ENCODE data around the gene AGBL1.

Gene AGBL1

DNA sequence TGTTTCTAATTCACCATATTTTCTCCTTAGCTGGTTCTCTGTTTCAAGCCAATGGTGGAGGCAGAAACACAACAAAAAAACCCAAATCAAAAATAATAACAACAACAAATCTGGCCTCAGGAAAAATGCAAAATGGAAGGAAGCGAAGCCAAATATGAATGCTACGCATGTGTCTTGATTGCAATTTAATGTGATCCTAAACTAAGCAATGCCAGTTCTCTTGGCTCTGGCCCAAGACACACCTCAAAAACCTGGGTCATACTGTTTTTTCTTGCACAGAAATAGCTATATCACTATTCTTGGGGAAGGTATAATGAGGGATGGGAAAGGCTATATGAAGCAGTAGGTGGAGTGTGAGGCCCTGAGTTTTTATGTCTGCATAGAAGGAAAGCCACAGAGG, 724.7 kb downstream of the AGBL1 start:
- no peak for DNase-seq (ENCODE audit: low read depth in 2 of 2)

DNA sequence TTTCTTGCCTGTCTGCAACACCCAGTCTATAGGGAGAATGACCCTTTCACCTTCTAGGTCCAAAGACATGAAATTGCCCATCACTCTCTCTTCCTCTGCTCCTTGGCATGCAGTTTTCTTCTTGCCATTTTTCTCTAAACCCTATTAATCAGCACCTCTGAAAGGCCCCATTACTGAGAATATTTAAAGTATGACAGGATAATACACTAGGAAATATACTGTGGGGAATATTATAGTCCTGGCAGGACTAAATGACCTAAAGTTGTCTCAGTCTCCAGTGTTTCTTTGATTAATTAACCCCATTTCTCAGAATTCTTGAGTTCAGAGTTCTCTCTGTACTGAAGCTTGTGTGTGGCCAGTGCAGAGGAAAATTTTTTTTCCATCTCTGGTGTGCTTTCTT, 730.7 kb downstream of the AGBL1 start:
- no peak for DNase-seq (ENCODE audit: low read depth in 2 of 2)

GRCh38 chr15:86813892-86814291, 734.2 kb downstream of the AGBL1 start:
- no peak for DNase-seq (ENCODE audit: low read depth in 2 of 2)

DNA sequence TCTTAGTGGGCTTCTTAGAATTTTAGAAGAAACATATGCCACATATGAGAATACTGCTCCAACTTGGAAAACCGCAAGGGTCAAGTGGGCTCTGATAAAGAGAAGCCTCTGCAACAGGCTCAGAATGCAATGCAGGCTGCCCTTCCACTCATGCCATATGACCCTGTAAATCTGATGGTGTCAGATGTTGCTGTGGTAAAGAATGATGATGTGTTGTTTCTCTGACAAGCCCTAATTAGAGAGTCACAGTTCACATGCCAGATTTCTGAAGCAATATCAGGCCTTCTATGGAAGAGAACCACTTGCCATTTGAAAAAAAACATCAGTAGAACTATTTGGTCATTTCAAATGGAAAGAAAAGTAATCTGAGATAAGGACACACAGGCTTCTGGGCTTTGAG, 749.6 kb downstream of the AGBL1 start:
- DNase-seq (ENCODE audit: low read depth in 2 of 2): no peak

DNA sequence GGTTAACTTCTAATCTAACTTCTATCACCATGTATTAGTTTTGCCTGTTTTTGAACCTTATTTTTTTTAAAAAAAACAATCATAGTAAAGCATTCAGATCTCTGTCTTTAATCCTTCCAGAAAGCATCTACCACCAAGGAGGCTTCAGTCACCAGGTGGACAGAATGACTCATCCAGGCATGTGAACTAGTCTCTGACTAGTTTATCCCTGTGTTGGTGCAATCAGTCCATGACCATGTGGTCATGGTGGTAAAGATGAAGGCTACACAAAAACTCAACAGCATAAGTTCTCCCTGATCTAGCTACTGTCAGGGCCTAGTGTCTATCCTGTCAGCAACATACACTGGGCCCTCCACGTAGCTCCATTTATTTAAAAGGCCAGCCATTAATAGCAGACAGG, 750.6 kb downstream of the AGBL1 start:
- DNase-seq (ENCODE audit: low read depth in 2 of 2): no peak

DNA sequence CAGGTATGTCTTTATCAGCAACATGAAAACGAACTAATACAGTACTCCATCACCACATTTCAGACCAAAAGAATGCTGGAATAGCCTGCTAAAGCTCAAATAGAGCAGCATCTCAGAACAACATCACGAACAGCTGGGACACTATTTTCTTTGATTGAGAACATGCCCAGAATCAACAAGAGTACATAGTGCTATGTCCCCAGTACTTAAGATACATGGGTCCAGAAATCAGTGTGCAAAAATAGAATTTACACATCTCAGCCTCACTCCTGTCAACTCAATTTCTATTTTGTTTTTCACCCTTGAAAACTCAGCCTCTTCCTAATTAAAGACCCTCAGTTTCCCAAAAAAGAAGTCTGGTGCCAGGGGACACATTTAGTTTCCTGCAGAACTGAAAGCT, 753.9 kb downstream of the AGBL1 start:
- no peak for DNase-seq (ENCODE audit: low read depth in 2 of 2)

- no peak for DNase-seq (ENCODE audit: low read depth in 2 of 2)
These were observed 754.6 kb downstream of the AGBL1 start for GRCh38 chr15:86834115-86834863.

DNA sequence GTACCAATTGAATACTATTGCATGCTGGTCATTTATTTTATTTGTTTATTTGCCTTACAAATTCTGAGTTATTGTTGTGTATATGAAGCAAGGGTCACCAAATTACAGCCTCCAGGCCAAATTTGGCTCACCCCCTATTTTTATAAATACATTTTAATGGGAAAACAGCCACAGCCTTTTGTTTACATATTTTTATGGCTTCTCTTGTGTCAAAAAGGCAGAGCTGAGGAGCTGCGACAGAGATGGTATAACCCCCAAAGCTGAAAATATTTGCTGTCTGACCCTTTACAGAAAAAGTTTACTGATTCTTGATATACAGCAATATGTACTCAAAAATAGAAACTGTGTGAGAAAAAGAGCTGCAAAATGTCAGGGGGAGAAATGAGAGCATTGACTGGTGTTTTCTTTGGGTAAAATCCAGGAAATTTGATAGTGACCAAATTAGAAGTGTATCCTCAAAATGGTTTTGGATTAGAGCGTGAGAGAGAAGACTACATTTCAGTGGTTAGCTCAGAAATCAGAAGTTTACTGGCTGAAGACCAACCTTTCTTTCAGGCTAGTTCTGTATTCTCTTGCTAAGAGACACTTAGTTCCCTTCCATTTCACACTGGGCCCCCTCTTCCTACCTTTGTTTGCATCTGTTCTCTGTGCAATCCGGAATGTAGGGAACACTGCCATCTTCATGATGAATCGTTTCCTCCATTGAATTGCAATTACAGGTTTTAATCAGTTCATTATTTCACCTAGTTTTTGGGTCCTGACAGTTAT, 757.8 kb downstream of the AGBL1 start:
- no peak for DNase-seq (ENCODE audit: low read depth in 2 of 2)

GRCh38 chr15:86839502-86839901, 759.8 kb downstream of the AGBL1 start:
- DNase-seq (ENCODE audit: low read depth in 2 of 2): no peak

- DNase-seq (ENCODE audit: low read depth in 2 of 2): no peak
These were observed 761.3 kb downstream of the AGBL1 start for GRCh38 chr15:86840996-86841395.

- DNase-seq (ENCODE audit: low read depth in 2 of 2): no peak
These were observed 762.5 kb downstream of the AGBL1 start for GRCh38 chr15:86842199-86842598.

DNA sequence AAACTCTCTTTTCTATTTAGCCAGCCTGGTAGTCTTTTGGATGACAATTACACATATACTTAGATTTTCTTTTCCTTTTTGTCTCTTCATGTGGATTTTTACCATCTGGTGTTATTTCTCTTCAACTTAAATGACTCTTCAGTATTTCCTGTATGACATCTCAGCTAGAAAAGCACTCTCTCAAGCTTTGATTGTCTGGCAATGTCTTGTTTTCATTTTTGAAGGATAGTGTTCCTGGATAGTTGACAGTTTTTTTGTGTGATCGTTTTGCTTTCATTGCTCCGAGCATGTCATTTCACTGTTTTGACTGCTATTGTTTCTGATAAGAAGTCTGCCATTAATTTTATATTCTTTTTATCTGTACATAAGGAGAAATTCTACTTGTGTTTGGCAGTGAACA, 766.4 kb downstream of the AGBL1 start:
- DNase-seq (ENCODE audit: low read depth in 2 of 2): no peak

DNA sequence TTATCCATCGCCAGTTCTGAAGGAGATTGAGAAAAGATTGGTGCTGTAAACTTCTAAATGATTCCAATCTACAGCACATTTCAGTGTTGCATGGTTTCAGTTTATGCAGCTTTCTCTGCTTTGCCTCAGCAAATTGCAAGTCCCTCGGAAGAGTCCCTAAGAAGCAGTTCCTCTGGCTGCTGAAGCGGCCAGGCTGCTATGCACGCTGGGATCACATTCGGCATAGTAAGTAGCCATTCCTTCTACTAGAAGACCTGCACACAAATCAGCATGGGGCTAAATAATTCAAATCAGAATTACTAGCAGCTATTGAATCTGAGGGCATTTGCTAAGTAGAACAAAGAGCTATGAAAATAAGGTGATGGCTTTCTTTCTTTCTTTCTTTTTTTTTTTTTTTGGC, 769.5 kb downstream of the AGBL1 start:
- no peak for DNase-seq (ENCODE audit: low read depth in 2 of 2)

- no peak for DNase-seq (ENCODE audit: low read depth in 2 of 2)
These were observed 770.1 kb downstream of the AGBL1 start for GRCh38 chr15:86849558-86850285.

DNA sequence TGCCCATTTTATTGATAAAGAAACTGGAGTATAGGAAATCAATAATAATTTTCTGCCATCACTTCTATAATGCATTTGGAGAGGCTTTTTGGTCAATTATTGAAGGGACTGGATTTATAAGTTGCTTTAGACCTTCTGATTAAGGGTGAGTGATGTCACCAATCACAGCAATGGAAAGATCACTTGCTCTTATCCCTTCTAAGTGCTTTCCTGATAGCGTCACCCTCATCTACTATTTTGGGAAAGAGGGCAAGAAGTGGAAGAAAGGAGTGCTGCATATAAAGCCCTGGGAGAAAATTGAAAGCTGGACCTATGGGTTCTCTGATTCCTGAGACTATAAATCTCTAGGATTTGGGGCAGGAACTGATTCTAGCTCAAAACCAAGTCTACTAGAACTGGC, 771.3 kb downstream of the AGBL1 start:
- DNase-seq (ENCODE audit: low read depth in 2 of 2): no peak

- DNase-seq (ENCODE audit: low read depth in 2 of 2): no peak
These were observed 773.1 kb downstream of the AGBL1 start for GRCh38 chr15:86852741-86853140.

GRCh38 chr15:86854176-86854575, 774.5 kb downstream of the AGBL1 start:
- no peak for DNase-seq (ENCODE audit: low read depth in 2 of 2)

- DNase-seq (ENCODE audit: low read depth in 2 of 2): no peak
These were observed 775.9 kb downstream of the AGBL1 start for GRCh38 chr15:86855307-86856291.

DNA sequence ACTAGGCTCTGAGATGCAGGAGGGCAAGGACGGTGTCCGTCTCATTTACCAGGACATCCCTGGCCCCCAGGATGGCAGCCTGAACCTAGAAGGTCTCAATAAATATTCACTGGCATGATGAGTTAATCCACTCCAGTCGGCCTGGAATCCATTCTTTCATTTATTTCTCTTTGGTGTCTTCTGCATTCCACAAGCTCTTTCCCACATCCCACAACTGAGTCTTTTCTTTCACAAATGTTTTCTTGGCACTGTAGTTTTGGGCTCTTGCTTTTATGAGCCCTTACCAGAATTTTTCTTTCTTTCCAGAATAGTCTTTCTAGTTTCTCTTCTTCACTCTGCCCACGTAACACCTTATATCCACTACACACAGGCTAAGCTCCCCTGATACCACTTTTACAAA, 778.0 kb downstream of the AGBL1 start:
- no peak for DNase-seq (ENCODE audit: low read depth in 2 of 2)

DNA sequence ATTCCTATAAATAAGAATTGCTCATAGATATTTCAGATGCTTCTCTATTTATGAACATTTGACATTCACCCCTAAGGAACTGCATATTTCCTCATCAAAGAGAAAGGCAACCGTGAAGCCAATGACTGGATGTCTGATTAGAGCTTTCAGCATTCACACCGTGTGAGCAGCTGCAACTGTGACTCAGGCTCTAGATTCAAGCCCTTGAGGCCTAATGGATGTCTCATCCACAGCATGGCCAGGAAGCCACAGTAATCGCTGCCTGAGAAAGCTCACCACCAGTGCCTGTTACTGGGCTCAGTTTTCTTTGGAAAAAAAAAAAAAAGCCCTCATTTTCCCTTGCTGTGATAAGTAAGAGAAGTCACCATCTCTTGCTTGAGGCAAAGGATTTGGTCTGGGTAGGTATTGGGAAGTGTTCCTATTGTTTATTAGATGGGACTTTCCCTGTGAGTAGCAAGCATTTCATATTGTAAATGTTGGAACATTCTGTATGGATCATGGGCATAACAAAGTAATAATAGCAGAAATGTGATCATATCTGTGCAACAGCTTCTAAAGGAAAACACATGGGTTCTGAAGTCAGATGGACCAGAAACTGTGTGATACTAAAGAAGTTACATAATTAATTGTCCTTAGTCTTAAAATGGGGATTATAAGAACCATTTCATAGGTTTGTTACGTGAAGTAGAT, 783.7 kb downstream of the AGBL1 start:
- no peak for DNase-seq (ENCODE audit: low read depth in 2 of 2)

- no peak for DNase-seq (ENCODE audit: low read depth in 2 of 2)
These were observed 786.2 kb downstream of the AGBL1 start for GRCh38 chr15:86865920-86866319.

Measured in stimulated activated CD8-positive, alpha-beta memory T cell treated with anti-CD3 and anti-CD28 coated beads, Interleukin-15, amount 100 ng/mL, for 4 hours (primary cell).